Measurements from ENCODE around the gene SINHCAF. TPM values are rescaled to one million over a fixed set of nuclear protein-coding genes. Genes with fewer than 3 reads are reported as not detected.
A peak's percentile ranks its signal among the peaks of the same experiment; 100 is the strongest.

The SINHCAF gene
- total and polyA plus RNA-seq, 8 donors: 9.0 to 43.1 (median 21.2) TPM

DNA sequence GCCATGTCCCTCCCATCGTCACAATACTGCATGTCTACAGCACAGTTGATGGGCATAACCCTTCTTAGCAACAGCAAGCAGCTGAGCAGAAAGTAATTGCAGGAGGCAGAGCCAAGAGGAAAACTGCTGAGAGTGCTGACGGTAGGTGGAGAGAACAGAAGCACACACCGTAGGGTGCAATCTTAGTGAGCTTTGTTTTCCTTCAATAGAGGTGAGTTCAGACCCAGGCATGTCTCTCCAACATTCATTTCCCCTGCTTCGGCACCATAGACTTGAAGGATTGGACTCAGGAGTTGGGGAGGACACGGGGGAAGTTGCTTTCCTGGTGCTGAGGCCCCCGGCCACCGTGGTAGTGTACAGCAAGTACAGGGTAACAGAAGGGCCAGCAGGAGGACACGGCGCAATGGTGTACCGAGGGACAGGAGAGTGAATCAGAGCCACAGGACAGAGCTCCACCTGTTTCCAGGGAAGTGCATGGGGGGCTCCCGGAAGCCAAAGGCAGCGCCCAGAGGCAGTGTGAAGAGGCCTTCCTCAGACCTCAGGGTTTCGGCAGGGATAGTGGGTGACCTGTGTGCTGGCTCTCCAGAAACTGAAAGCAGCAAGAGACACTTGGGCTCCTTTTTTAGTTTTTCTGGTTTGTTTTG is 36.3 kb upstream of the SINHCAF start:
- ATAC-seq: peak in 3 of 4 donors; percentile 34 to 82 (median 76)
- 62 to 69% methylated on average over 13 of the region's 13 CpGs for WGBS, 2 donors
- Histone ChIP-seq H3K36me3 (no peaks in the 10 kb centered on the region), H3K27me3 (no peaks in the 10 kb centered on the region), H3K9me3 (no peaks in the 10 kb centered on the region), H3K27ac (no peak overlapping the region), H3K4me3 (no peak overlapping the region), H3K4me1 (no peaks in the 10 kb centered on the region)
- no peak for DNase-seq
- TF ChIP-seq, protein P1, sequence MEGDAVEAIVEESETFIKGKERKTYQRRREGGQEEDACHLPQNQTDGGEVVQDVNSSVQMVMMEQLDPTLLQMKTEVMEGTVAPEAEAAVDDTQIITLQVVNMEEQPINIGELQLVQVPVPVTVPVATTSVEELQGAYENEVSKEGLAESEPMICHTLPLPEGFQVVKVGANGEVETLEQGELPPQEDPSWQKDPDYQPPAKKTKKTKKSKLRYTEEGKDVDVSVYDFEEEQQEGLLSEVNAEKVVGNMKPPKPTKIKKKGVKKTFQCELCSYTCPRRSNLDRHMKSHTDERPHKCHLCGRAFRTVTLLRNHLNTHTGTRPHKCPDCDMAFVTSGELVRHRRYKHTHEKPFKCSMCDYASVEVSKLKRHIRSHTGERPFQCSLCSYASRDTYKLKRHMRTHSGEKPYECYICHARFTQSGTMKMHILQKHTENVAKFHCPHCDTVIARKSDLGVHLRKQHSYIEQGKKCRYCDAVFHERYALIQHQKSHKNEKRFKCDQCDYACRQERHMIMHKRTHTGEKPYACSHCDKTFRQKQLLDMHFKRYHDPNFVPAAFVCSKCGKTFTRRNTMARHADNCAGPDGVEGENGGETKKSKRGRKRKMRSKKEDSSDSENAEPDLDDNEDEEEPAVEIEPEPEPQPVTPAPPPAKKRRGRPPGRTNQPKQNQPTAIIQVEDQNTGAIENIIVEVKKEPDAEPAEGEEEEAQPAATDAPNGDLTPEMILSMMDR (IDR thresholded peaks at IDR 0.05): no peak
- no peak for FAIRE-seq
- intact Hi-C loops (cut with DNase I): no loop called here

DNA sequence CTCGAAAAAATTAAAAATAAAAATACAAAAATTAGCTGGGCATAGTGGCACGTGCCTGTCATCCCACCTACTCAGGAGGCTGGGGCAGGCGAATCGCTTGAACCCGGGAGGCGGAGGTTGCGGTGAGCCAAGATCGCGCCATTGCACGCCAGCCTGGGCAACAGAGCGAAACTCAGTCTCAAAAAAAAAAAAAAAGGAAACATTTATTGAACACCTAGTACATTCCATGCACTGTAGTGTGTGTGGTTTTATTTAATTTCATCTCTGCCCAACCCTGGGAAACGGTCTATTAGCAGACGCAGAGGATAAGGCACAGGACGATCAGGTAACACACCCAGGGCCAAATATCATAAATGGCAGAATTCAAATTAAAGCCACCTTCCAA is 35.8 kb upstream of the SINHCAF start:
- TF ChIP-seq, protein P1 (IDR thresholded peaks at IDR 0.05): no peak
- Histone ChIP-seq H3K27ac (no peak overlapping the region), H3K9me3 (no peaks in the 10 kb centered on the region), H3K27me3 (no peaks in the 10 kb centered on the region), H3K4me3 (no peak overlapping the region), H3K4me1 (no peaks in the 10 kb centered on the region), H3K36me3 (no peaks in the 10 kb centered on the region)
- DNase-seq (no peak), FAIRE-seq (no peak), ATAC-seq (no peak)
- WGBS, 2 donors: 89% methylated on average over 14 of the region's 14 CpGs
- intact Hi-C loops (cut with DNase I): no loop called here

DNA sequence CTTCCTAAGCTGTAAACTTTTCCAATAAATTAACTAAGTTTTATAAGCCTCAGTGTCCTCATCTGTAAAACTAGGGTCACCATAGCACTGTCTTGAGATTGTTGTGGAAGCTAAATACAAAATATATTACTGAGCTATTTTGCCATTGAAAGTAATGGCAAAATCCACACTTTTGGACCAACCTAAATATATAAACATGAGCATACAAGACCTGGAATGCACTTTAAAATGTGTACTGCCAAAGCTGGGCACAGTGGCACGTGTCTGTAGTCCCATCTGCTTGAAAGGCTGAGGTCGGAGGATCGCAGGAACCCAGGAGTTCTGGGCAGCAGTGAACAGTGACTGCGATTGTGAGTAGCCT is 29.8 kb upstream of the SINHCAF start:
- TF ChIP-seq, protein P1 (IDR thresholded peaks at IDR 0.05): no peak
- 65 to 86% methylated on average over 4 of the region's 4 CpGs for WGBS, 2 donors
- H3K4me1 ChIP-seq: no peaks in the 10 kb centered on the region
- H3K36me3 ChIP-seq: no peaks in the 10 kb centered on the region
- H3K9me3 ChIP-seq: no peaks in the 10 kb centered on the region
- no peak overlapping the region for H3K27ac ChIP-seq
- intact Hi-C loops (cut with DNase I): no loop called here
- ATAC-seq: no peak
- H3K27me3 ChIP-seq: no peaks in the 10 kb centered on the region
- no peak for FAIRE-seq
- no peak overlapping the region for H3K4me3 ChIP-seq
- no peak for DNase-seq

DNA sequence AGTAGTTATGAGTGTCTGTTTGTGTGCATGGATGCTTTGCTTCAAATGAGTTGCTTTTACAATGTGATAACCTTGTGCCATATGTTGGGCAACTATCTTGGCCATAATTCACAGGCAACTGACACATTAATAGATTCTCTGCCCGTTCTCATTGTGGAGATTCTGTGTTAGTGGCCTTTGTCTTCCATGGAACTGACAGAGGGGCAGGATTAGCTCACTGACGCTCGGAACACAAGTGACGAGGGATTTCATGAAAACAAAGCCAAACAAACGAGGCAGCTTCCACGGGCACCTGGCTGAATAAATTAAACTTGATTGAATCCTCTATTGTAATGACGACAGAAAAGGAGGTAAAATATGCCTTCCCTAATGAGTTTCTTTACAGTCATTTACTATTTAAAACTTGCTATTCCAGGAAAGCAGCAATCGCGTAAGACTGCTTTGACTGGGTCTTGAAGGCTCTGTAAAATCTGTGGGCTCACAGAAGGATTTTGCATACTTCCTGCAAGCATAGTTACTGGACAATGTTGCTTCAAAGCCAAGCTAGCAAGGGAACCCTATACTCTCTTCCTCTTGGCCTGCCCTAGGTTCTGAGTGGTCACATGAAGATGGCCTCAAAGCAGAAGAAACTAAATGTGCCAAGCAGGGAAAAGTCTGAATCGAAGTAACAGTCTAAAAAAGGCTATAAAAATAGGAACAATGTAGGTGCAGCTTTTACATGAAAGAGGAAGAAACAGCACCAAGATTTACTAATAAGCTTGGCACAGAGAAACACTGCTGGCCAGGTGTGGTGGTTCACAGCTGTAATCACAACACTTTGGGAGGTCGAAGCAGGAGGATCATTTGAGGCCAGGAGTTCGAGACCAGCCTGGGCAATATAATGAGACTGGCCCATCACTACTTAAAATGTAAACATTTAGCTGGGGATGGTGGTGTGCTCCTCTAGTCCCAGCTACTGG is 28.1 kb upstream of the SINHCAF start:
- FAIRE-seq (no peak), DNase-seq (no peak), ATAC-seq (peak in 2 of 4 donors; percentile 60 to 71)
- no peak overlapping the region for H3K4me3 ChIP-seq
- TF ChIP-seq, protein P1 (IDR thresholded peaks at IDR 0.05): no peak
- intact Hi-C loops (cut with DNase I): no loop called here
- no peaks in the 10 kb centered on the region for H3K27me3 ChIP-seq
- no peak overlapping the region for H3K27ac ChIP-seq
- WGBS, 2 donors: 62 to 63% methylated on average over 12 of the region's 12 CpGs
- no peaks in the 10 kb centered on the region for H3K4me1 ChIP-seq
- H3K36me3 ChIP-seq: no peaks in the 10 kb centered on the region
- no peaks in the 10 kb centered on the region for H3K9me3 ChIP-seq

DNA sequence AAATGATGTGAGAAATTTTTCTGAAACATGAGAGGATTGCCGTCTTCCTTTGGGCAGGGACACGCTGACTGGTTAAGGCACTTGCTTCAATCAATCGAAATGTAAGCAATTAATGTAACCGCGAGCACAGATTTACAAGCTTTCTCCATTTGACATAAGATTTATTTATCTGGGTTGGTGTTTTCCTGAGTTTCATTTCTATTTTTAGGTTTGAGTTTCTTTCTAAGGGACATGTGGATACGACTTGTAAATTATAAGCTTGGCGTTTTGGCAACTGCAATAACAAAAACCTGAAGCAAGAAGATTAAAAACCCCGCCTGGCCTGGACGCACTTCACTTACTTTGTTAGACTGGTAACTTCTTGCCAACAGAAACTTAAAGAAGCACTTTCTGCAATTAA is 20.3 kb upstream of the SINHCAF start:
- TF ChIP-seq, protein P1 (IDR thresholded peaks at IDR 0.05): no peak
- Histone ChIP-seq H3K4me3 (no peak overlapping the region), H3K27me3 (no peaks in the 10 kb centered on the region), H3K27ac (no peak overlapping the region), H3K36me3 (no peaks in the 10 kb centered on the region), H3K4me1 (no peaks in the 10 kb centered on the region), H3K9me3 (no peaks in the 10 kb centered on the region)
- no peak for ATAC-seq
- 68 to 73% methylated on average over 9 of the region's 9 CpGs for WGBS, 2 donors
- intact Hi-C loops (cut with DNase I): no loop called here
- no peak for DNase-seq
- no peak for FAIRE-seq
